Brain pericyte (primary cell): Measurements from ENCODE around the gene HOXA9.

Source experiments
- DNase-seq: peaks from one replicate; pipeline ENCODE4 v3.0.0-alpha.2; 2012; ENCODE audit warnings: low read depth, low spot score

Gene HOXA9

GRCh38 chr7:27165089-27165995, at the start of gene HOXA9:
Gene HOXA9, minus strand, starts transcription at chr7:27165537. Its CDS starts 80 bp downstream, at chr7:27165457.
- no peak for DNase-seq

- DNase-seq: no peak
Observed at GRCh38 chr7:27214239-27214950, 49.1 kb upstream of the HOXA9 start.

- no peak for DNase-seq
Observed at GRCh38 chr7:27213433-27214238, 48.3 kb upstream of the HOXA9 start.

GRCh38 chr7:27212497-27213432, 47.4 kb upstream of the HOXA9 start:
- DNase-seq: no peak

GRCh38 chr7:27211764-27212204, 46.4 kb upstream of the HOXA9 start:
- no peak for DNase-seq

- no peak for DNase-seq
Observed at GRCh38 chr7:27211084-27211446, 45.7 kb upstream of the HOXA9 start.

- DNase-seq: no peak
Observed at GRCh38 chr7:27210441-27211083, 45.2 kb upstream of the HOXA9 start.

GRCh38 chr7:27209933-27210440, 44.6 kb upstream of the HOXA9 start:
- no peak for DNase-seq

- no peak for DNase-seq
Observed at GRCh38 chr7:27208998-27209397, 43.7 kb upstream of the HOXA9 start.

- no peak for DNase-seq
Observed at GRCh38 chr7:27207348-27207985, 42.1 kb upstream of the HOXA9 start.

GRCh38 chr7:27205325-27206280, 40.3 kb upstream of the HOXA9 start:
- DNase-seq: no peak

- DNase-seq: no peak
Observed at GRCh38 chr7:27204851-27205322, 39.5 kb upstream of the HOXA9 start.

GRCh38 chr7:27203964-27204594, 38.7 kb upstream of the HOXA9 start:
- DNase-seq: no peak

- no peak for DNase-seq
Observed at GRCh38 chr7:27203365-27203953, 38.1 kb upstream of the HOXA9 start.

GRCh38 chr7:27202862-27203134, 37.5 kb upstream of the HOXA9 start:
- DNase-seq: no peak

GRCh38 chr7:27202018-27202861, 36.9 kb upstream of the HOXA9 start:
- DNase-seq: no peak

- no peak for DNase-seq
Observed at GRCh38 chr7:27201580-27202017, 36.3 kb upstream of the HOXA9 start.
